Fibroblast of mammary gland (primary cell): ENCODE results near the gene TMEM179B.
A peak's percentile ranks its signal among the peaks of the same experiment; 100 is the strongest.

ENCODE experiments used
- DNase-seq: peaks from one replicate; pipeline ENCODE4 v3.0.0-alpha.2; 2010; ENCODE audit warnings: low read depth
- H3K4me3 ChIP-seq: 2 replicates; pipeline ENCODE4 v1.5.1; 2011; ENCODE audit warnings: low read depth, mild to moderate bottlenecking, low read length, moderate library complexity; ENCODE audit not compliant: control insufficient read depth
- TF ChIP-seq, protein P1 (sequence below): conservative IDR thresholded peaks from 2 replicates; pipeline ENCODE4 v1.5.1; 2011; ENCODE audit warnings: low read depth, low read length, inconsistent platforms; ENCODE audit not compliant: control insufficient read depth, insufficient read depth

TMEM179B gene

GRCh38 chr11:62835336-62835735 lies 48.1 kb downstream of the TMEM179B start:
- TF ChIP-seq, protein P1, sequence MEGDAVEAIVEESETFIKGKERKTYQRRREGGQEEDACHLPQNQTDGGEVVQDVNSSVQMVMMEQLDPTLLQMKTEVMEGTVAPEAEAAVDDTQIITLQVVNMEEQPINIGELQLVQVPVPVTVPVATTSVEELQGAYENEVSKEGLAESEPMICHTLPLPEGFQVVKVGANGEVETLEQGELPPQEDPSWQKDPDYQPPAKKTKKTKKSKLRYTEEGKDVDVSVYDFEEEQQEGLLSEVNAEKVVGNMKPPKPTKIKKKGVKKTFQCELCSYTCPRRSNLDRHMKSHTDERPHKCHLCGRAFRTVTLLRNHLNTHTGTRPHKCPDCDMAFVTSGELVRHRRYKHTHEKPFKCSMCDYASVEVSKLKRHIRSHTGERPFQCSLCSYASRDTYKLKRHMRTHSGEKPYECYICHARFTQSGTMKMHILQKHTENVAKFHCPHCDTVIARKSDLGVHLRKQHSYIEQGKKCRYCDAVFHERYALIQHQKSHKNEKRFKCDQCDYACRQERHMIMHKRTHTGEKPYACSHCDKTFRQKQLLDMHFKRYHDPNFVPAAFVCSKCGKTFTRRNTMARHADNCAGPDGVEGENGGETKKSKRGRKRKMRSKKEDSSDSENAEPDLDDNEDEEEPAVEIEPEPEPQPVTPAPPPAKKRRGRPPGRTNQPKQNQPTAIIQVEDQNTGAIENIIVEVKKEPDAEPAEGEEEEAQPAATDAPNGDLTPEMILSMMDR: no peak
- no peak for DNase-seq
- H3K4me3 ChIP-seq: no peak overlapping the region

DNA sequence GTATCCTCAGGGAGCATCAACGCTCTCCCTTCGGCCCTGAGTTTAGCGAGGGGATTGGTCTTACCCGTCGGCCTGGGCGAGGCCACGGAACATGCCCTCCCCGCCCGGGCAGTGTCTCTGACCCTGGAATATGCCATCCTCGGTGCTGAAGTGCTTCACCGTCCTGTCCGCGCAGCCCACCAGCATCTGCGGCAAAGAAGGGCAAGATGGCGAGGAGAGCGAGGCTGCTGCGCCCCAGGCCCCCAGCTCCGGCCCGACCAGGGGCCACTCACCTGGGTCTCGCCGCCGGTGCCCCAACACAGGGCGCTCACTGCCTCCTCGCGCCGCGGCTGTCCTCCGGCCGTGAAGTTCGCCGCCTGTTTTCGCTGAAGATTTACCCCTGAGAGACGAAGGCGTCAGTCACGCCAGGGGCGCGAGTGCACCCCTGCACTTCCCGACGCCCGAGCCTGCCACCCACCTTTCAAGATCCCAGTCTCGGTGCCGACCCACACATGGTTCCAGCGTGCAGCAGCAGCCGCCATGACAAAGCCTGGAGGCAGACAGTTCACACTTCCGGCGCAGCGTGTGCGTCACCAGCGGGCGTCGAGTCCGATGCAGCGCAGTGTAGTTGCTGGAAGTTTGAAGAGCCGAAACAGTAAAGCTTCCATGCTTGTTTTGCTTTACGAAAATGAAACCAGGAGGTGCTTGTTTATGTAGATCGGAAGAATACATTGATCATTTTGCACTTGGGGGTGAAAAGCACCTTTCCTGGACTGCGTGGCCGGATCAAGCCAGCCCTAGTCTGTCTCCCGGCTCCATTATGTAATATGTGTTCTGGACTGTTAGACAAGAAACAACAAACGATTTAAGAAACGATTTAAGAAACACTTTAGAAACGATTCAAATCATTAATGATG lies 52.1 kb downstream of the TMEM179B start, which contains the start of gene WDR74:
WDR74 (minus strand) TSS at position 541 of the 896 bp plus-strand sequence; CDS start at position 521, 20 bp downstream.
- peak within 1 kb of the TSS; percentile 83 for H3K4me3 ChIP-seq
- TF ChIP-seq, protein P1: no peak
- peak; percentile 92 for DNase-seq
